HG03575 (cell line): ENCODE data around the gene PASK.

Source experiments
- ATAC-seq: cut with Tn5 transposase; IDR thresholded peaks from one replicate; pipeline ENCODE4 v1.9.1; 2021; ENCODE audit not compliant: unreplicated experiment, insufficient number of reproducible peaks, low FRiP score; ENCODE audit errors: extremely low read depth

The PASK gene

GRCh38 chr2:241182531-241183133 is 33.4 kb upstream of the PASK start:
- ATAC-seq, result no peak

- ATAC-seq, result no peak
Observed at GRCh38 chr2:241182126-241182525, 32.9 kb upstream of the PASK start.

- no peak for ATAC-seq
Observed at GRCh38 chr2:241180495-241180894, 31.2 kb upstream of the PASK start.

- ATAC-seq, result no peak
Observed at GRCh38 chr2:241179899-241180298, 30.6 kb upstream of the PASK start.

- no peak for ATAC-seq
Observed at GRCh38 chr2:241178961-241179360, 29.7 kb upstream of the PASK start.

- no peak for ATAC-seq
Observed at GRCh38 chr2:241177526-241178334, 28.5 kb upstream of the PASK start.

- ATAC-seq, result no peak
Observed at GRCh38 chr2:241173557-241173956, 24.3 kb upstream of the PASK start.

- no peak for ATAC-seq
Observed at GRCh38 chr2:241168366-241168765, 19.1 kb upstream of the PASK start.

- ATAC-seq, result no peak
Observed at GRCh38 chr2:241163601-241164118, 14.4 kb upstream of the PASK start.

- no peak for ATAC-seq
Observed at GRCh38 chr2:241161646-241162281, 12.5 kb upstream of the PASK start.

GRCh38 chr2:241160318-241160717 is 11.0 kb upstream of the PASK start:
- no peak for ATAC-seq

GRCh38 chr2:241159116-241159515 is 9.8 kb upstream of the PASK start:
- no peak for ATAC-seq

GRCh38 chr2:241158546-241158900 is 9.3 kb upstream of the PASK start:
- ATAC-seq, result no peak

GRCh38 chr2:241157841-241158545 is 8.7 kb upstream of the PASK start:
- no peak for ATAC-seq

- no peak for ATAC-seq
Observed at GRCh38 chr2:241156971-241157441, 7.7 kb upstream of the PASK start.

GRCh38 chr2:241155936-241156335 is 6.7 kb upstream of the PASK start:
- ATAC-seq, result no peak

GRCh38 chr2:241154915-241155314 is 5.6 kb upstream of the PASK start:
- ATAC-seq, result no peak

- no peak for ATAC-seq
Observed at GRCh38 chr2:241153616-241154015, 4.3 kb upstream of the PASK start.

- ATAC-seq, result no peak
Observed at GRCh38 chr2:241151934-241152660, 2.8 kb upstream of the PASK start.
